T-helper 1 cell (primary cell): ENCODE measurements around the gene PCDH10.

Source experiments
- DNase-seq, 5 donors: peaks; one replicate each; pipeline ENCODE4 v3.0.0-alpha.2; 2012 to 2020
- total RNA-seq, 4 donors: gene quantifications; one replicate each; lab custom pipeline; 2026; lab: John Stamatoyannopoulos, UW

Gene PCDH10, protein sequence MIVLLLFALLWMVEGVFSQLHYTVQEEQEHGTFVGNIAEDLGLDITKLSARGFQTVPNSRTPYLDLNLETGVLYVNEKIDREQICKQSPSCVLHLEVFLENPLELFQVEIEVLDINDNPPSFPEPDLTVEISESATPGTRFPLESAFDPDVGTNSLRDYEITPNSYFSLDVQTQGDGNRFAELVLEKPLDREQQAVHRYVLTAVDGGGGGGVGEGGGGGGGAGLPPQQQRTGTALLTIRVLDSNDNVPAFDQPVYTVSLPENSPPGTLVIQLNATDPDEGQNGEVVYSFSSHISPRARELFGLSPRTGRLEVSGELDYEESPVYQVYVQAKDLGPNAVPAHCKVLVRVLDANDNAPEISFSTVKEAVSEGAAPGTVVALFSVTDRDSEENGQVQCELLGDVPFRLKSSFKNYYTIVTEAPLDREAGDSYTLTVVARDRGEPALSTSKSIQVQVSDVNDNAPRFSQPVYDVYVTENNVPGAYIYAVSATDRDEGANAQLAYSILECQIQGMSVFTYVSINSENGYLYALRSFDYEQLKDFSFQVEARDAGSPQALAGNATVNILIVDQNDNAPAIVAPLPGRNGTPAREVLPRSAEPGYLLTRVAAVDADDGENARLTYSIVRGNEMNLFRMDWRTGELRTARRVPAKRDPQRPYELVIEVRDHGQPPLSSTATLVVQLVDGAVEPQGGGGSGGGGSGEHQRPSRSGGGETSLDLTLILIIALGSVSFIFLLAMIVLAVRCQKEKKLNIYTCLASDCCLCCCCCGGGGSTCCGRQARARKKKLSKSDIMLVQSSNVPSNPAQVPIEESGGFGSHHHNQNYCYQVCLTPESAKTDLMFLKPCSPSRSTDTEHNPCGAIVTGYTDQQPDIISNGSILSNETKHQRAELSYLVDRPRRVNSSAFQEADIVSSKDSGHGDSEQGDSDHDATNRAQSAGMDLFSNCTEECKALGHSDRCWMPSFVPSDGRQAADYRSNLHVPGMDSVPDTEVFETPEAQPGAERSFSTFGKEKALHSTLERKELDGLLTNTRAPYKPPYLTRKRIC
- total RNA-seq, result 0 to 0.08 (median 0) reads per million in 4 donors

DNA sequence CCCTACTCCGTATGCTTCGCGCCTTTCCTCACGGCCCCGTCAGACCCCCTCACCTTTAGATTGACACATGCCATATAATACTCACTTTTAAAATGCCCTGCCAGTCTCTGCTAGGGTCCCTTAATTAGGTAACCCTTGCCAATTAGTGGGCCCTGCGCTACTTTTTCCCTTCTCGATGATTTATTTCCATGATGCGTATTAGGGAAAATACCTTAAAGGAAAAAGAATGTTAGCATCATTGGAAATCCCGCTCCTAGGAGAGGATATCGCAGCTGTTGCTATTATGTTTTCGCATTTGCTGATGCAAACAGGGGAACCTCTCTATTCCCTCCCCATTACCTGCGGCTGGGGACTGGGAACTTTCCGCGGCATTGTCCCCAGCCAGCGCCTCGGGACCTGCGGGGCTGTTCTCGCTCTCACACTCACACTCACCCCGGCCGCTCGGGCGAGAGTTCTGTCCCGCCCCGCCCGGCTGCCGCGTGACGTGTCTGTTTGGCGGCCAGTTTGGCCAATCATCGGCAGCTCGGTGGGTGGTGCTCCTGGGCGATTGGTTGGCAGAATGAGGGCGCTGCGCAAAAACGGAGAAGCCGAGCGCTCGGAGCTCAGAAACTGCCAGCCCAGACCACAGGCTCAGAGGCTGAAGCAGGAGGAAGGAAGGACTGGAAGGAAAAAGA, at the start of gene PCDH10:
PCDH10 (plus strand) TSS at position 605 of the 674 bp plus-strand sequence. CDS start 847 bp downstream, outside the sequence.
- peak in 1 of 5 donors; percentile 25 for DNase-seq

- no peak for DNase-seq
Measured at GRCh38 chr4:133102043-133102442, 47.1 kb upstream of the PCDH10 start.

- DNase-seq, result no peak
Measured at GRCh38 chr4:133102612-133103409, 46.3 kb upstream of the PCDH10 start.

- DNase-seq, result no peak
Measured at GRCh38 chr4:133112641-133113040, 36.5 kb upstream of the PCDH10 start.

- no peak for DNase-seq
Measured at GRCh38 chr4:133124746-133125145, 24.3 kb upstream of the PCDH10 start.

DNA sequence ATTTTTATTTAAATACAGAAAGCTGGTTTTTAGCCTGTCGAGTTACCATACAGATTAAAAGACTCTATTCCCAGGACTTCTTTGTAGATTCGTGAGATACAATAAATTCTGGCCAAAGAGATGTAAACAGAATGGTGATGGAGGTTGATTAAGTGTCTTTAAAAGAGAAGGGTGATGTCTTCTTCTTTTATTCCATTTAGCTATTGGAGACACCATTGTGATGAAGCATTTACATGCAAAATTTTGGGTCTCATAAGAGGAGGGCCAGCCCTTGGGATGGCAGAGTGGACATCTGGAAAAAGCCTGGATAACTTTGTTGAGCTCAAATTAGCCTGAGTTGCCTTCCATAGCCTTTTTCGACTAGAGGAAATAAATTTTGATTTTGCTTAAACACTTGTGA, 21.6 kb upstream of the PCDH10 start:
- no peak for DNase-seq

DNA sequence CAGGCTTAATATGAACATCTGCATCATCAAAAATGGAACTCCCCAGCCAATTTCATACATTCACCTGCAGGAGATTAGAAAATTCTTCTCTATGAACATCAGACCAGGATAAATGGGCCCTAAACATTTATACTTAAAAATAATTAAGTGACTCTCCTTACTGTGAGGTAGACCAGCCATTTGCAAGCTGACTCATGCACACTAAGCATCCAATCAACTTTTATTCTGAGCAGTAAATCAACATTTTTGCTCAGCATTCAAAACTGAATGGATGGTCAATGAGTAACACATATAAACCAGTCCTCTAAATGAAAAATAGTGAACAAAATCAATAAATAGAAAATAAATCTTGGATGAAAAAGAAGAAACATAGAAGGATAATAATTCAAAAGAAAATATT, 19.9 kb upstream of the PCDH10 start:
- DNase-seq, result no peak

DNA sequence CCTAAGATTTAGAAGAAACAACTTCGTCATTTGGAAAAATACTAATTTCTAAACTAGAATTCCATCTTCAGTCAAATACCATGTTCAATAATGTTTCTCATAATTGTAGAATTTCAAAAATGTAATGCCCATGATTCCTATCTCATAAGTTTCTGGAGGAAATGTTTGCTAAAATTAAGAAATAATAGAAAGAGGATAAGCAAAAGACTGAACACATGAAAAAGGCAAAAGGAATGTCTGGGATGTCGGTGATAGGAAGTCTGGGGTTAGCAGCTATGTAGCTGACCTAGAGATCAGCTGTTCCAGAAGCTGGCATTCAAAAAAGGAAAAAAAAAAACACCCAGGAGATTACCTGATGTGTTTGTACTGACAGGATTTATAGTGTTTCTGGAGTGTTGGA, 18.9 kb upstream of the PCDH10 start:
- no peak for DNase-seq

- DNase-seq, result no peak
Measured at GRCh38 chr4:133131829-133132460, 17.1 kb upstream of the PCDH10 start.

- DNase-seq, result no peak
Measured at GRCh38 chr4:133136833-133137232, 12.3 kb upstream of the PCDH10 start.

DNA sequence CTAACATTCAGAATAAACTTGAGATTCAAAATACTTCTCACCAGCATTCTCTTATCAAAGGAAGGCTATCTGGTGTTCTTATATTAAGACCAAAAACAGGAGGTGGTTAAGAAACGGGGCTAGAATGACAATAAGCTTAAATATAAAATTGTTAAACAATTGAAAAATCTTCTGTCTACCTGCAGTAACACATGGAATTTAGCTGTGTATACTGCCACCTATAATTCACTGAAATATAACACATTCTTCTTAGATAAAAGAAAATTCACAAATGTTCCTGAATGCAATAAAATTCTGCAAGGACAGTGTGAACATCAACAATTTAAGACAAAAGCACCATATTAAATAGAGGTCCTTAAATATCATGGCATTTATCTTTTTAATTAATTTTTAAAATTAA, 11.5 kb upstream of the PCDH10 start:
- DNase-seq, result no peak

GRCh38 chr4:133143775-133144430, 5.2 kb upstream of the PCDH10 start:
- DNase-seq, result no peak

- DNase-seq, result no peak
Measured at GRCh38 chr4:133145241-133145640, 3.9 kb upstream of the PCDH10 start.

GRCh38 chr4:133145758-133146573, 3.1 kb upstream of the PCDH10 start:
- no peak for DNase-seq

- DNase-seq, result no peak
Measured at GRCh38 chr4:133146574-133147241, 2.4 kb upstream of the PCDH10 start.

GRCh38 chr4:133147286-133147821, 1.7 kb upstream of the PCDH10 start:
- no peak for DNase-seq

DNA sequence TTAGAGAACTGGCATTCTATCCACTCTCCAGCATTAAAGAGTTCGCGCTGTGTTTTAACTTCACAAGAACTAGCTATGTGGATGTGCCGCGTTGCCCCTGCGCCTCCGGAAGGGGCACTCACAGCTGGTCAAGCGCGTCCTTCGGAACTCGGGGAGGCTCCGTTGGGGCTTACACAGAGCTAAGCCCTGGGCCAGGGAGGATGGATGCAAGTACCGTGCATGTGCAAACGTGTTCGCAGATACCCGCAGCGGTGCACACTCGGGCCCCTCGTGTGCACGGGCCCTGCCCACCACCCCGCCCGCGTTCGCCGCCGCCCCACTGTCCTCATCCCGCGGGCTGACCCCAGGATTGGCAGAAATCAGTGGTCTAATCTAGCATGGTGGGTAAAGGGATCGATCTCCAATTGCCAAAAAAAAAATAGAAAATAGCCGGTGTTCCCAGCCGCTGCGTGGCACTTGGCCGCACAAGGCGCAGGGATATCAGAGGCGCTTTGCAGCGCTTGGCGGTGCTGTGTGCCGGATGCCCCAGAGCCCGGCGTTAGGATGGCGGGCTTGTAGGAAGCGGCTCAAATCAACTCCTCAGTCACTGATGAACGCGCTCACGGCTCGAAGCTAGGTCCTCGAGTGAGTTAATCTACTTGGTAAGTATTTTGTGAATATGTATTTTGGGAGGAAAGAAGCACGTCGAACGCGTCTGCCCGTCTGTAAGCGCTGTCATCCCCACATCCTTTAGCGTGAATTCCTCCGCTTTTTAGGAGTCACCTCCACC, 989 bp upstream of the PCDH10 start:
- no peak for DNase-seq

DNA sequence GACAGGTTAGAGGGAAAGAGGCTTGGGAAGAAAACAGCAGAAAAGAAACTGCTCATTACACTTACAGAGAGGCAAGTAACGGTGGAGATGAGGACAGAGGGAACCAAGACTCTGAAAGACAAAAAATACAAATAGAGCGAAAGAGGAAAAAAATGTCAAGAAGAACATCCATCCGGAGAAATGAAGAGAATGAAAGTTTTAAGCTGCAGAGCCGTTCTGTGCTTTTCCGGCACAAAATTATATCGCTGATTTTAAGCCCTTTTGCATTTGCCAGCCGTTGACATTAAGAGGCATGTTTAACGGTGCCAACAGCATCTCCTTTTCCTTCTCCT, 236 bp downstream of the PCDH10 start:
- no peak for DNase-seq
